AG04449 (cell line): ENCODE results near the gene PLSCR3.

ENCODE experiments used
- CTCF ChIA-PET: fragments of 350-600 bp; formaldehyde crosslinking; extraction: SDS; loops from one replicate; lab custom pipeline; 2021; ENCODE audit warnings: antibody characterized with exemption; lab: Yijun Ruan, JAX
- POLR2A ChIA-PET: fragments of 400-600, 350-600 bp; formaldehyde crosslinking; extraction: SDS; loops from one replicate; lab custom pipeline; 2020; ENCODE audit warnings: antibody characterized with exemption, inconsistent platforms; lab: Yijun Ruan, JAX
- DNase-seq: peaks from one replicate; pipeline ENCODE4 v3.0.0-alpha.2; 2010; ENCODE audit warnings: low read depth, low spot score
- H3K4me3 ChIP-seq: 2 replicates; pipeline ENCODE4 v1.5.1; 2011; ENCODE audit warnings: low read depth, mild to moderate bottlenecking, control low read depth, low read length
- CTCF ChIP-seq: IDR thresholded peaks from one replicate; pipeline ENCODE4 v1.5.1; 2011; ENCODE audit warnings: mild to moderate bottlenecking, moderate library complexity, low read length, control low read depth, inconsistent platforms; ENCODE audit not compliant: insufficient read depth; ENCODE audit errors: missing control alignments

Gene PLSCR3

GRCh38 chr17:7363311-7363710 lies 31.0 kb downstream of the PLSCR3 start:
- POLR2A ChIA-PET = no interaction called here
- no peak for DNase-seq

DNA sequence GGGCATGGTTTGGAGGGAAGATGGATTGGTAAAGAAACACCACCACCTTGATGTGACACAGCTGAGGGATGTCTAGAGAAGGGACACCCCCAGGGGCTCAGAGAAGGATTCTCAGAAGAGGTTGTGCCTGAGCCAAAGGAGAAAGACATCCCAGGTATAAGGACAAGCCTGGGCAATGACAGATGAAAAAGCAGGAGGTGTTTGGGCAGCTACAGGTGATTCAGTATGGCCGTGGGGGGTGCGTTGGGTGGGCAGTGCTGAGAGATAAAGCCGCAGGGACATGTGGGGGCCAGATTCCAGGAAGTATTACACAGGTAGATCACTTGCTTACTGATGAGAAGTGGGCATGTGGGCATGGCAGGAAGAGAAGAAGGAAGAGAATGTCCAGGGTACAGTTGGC lies 32.4 kb downstream of the PLSCR3 start:
- ChIA-PET CTCF (interaction anchor here (1.4 to 3.0 kb wide), 3 partner anchors 8 to 199 kb away, joined by 3 to 17 read pairs (median 5); partner anchors contain the start of genes KCTD11 and TMEM95), POLR2A (interaction anchor here (1.0 kb wide), 1 partner anchor 325 kb away, joined by 4 read pairs; the partner anchor contains the start of gene TP53)
- H3K4me3 ChIP-seq = no peak overlapping the region
- no peak for DNase-seq
- TF ChIP-seq CTCF = no peak

More at GRCh38 chr17:7363311-7363710, 31.0 kb downstream of the PLSCR3 start:
- no peak overlapping the region for H3K4me3 ChIP-seq
- TF ChIP-seq CTCF = no peak
- CTCF ChIA-PET = interaction anchor here (1.8 to 3.0 kb wide), 2 partner anchors 10 to 198 kb away, joined by 5 to 17 read pairs; partner anchors contain the start of genes KCTD11 and TMEM95

DNA sequence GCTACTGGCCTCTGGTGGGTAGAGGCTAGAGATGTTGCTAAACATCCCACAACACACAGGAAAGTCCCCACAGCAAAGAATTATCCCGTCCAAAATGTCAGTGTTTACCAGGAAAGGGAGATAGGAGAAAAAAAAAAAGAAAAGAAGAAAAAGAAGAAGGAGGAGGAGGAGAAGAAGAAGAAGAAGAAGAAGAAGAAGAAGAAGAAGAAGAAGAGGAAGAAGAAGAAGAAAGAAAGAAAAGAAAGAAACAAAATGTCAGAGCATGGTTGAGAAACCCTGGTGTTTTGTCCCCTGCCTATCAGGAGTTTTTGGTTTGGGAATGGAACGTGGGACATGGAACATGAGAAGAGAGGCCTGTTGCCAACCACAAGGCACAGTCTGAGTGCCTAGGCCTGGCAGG lies 36.9 kb downstream of the PLSCR3 start:
- ChIA-PET CTCF (interaction anchor here (1.0 to 5.4 kb wide), 7 partner anchors 12 to 204 kb away, joined by 3 to 67 read pairs (median 8); partner anchors contain the start of gene SENP3), POLR2A (no interaction called here)
- DNase-seq = no peak
- no peak overlapping the region for H3K4me3 ChIP-seq
- TF ChIP-seq CTCF = no peak

DNA sequence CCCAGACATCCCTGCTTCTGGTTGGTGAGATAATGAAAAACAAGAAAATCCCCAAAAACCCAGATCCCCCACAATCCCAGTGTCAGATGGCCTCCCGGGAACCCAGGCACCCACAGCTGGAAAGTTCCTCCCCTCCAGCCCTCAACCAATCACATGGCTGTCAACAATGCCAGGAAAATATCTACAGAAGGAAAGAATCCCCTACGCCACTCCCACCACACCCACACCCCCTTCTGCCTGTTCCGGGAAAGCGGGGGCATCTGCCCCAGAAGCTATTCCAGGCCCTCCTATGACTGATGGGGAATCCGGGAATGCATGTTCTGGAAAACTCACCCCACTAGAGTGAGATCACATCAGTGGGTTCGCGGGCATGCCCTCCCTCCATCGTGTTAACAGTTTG lies 37.6 kb downstream of the PLSCR3 start:
- CTCF ChIA-PET = interaction anchor here (0.6 to 5.4 kb wide), 25 partner anchors 9 to 245 kb away, joined by 3 to 67 read pairs (median 6); partner anchors contain the start of genes FGF11, NLGN2, SENP3 and SOX15

GRCh38 chr17:7356072-7356549 lies 38.2 kb downstream of the PLSCR3 start:
- POLR2A ChIA-PET = interaction anchor here (0.8 to 1.0 kb wide), 3 partner anchors 27 to 205 kb away, joined by 3 to 4 read pairs (median 3); no protein-coding TSS in a partner anchor

More for the DNA sequence above, 37.6 kb downstream of the PLSCR3 start:
- POLR2A ChIA-PET = no interaction called here
- no peak overlapping the region for H3K4me3 ChIP-seq
- no peak for TF ChIP-seq CTCF
- no peak for DNase-seq

More at GRCh38 chr17:7356072-7356549, 38.2 kb downstream of the PLSCR3 start:
- CTCF ChIA-PET = interaction anchor here (0.7 to 5.4 kb wide), 35 partner anchors 9 to 234 kb away, joined by 3 to 67 read pairs (median 5); partner anchors contain the start of genes ACAP1, FGF11, NLGN2 and SENP3
- TF ChIP-seq CTCF = peak; percentile 94
- no peak for DNase-seq
- no peak overlapping the region for H3K4me3 ChIP-seq
